ENCODE results near the gene TM2D1. TPM values are rescaled to one million over a fixed set of nuclear protein-coding genes. Genes with fewer than 3 reads are reported as not detected.

TM2D1 gene
- total and polyA plus RNA-seq, 2 experiments from 2014 or later = 91.3 to 101 TPM

DNA sequence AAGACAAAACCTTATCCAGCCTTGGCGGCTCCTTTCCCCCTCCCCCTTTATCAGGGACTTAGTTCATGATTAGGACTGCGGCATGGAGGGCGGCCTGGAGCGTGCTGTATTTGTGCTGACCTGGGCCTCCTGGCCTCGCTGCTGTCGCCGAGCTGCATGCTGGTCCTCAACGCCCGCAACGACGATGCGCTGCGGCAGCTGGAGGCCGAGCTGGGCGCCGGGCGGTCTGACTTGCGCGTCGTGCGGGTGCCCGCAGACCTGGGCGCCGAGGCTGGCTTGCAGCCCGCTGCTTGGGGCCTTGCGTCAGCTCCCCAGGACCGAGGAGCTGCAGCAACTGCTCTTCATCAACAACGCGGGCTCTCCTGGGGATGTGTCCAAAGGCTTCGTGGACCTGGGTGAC lies 70.9 kb downstream of the TM2D1 start:
- Histone ChIP-seq H3K36me3 (replicated peaks; ENCODE audit: insufficient read depth, low read depth) (no peaks in the 10 kb centered on the region), H3K27me3 (no peaks in the 10 kb centered on the region), H2AFZ (no peak overlapping the region), H3K4me1 (ENCODE audit: insufficient read depth) (no peaks in the 10 kb centered on the region), H3K9me3 (ENCODE audit: low read depth) (no peaks in the 10 kb centered on the region), H3K9me2 (replicated peaks; ENCODE audit: insufficient read depth) (no peaks in the 10 kb centered on the region), H3K4me3 (no peak overlapping the region), H3K79me2 (no peaks in the 10 kb centered on the region), H4K20me1 (ENCODE audit: insufficient read depth, poor library complexity, severe bottlenecking) (no peaks in the 10 kb centered on the region), H3K27ac (no peak overlapping the region), H3K4me2 (no peak overlapping the region)
- 98% methylated on average over 29 of the region's 30 CpGs for WGBS (ENCODE audit: low lambda C conversion rate, missing lambda C conversion rate)
- no peak for DNase-seq (ENCODE audit: low spot score)
- TF ChIP-seq EZH2phosphoT487 (IDR thresholded peaks at IDR 0.05; ENCODE audit: low read depth, severe bottlenecking, unreplicated experiment) = no peak
- no peak for TF ChIP-seq CTCF (IDR thresholded peaks at IDR 0.05; ENCODE audit: poor library complexity)
- TF ChIP-seq EZH2 (IDR thresholded peaks at IDR 0.05; ENCODE audit: borderline replicate concordance) = no peak

GRCh38 chr1:61648983-61649742 lies 75.8 kb downstream of the TM2D1 start:
- no peaks in the 10 kb centered on the region for H3K9me3 ChIP-seq (ENCODE audit: low read depth)
- no peak overlapping the region for H2AFZ ChIP-seq
- no peaks in the 10 kb centered on the region for H3K27me3 ChIP-seq
- no peaks in the 10 kb centered on the region for H3K36me3 ChIP-seq (replicated peaks; ENCODE audit: insufficient read depth, low read depth)
- H3K9me2 ChIP-seq (replicated peaks; ENCODE audit: insufficient read depth) = no peaks in the 10 kb centered on the region
- H3K4me1 ChIP-seq (ENCODE audit: insufficient read depth) = peaks cover 5% of the 10 kb centered on the region
- DNase-seq (ENCODE audit: low spot score) = no peak
- H3K4me2 ChIP-seq = no peak overlapping the region
- TF ChIP-seq EZH2 (IDR thresholded peaks at IDR 0.05; ENCODE audit: borderline replicate concordance) = no peak
- no peak for TF ChIP-seq CTCF (IDR thresholded peaks at IDR 0.05; ENCODE audit: poor library complexity)
- H3K79me2 ChIP-seq = no peaks in the 10 kb centered on the region
- no peak overlapping the region for H3K27ac ChIP-seq
- no peaks in the 10 kb centered on the region for H4K20me1 ChIP-seq (ENCODE audit: insufficient read depth, poor library complexity, severe bottlenecking)
- WGBS (ENCODE audit: low lambda C conversion rate, missing lambda C conversion rate) = 88% methylated on average over 5 of the region's 5 CpGs
- no peak overlapping the region for H3K4me3 ChIP-seq

DNA sequence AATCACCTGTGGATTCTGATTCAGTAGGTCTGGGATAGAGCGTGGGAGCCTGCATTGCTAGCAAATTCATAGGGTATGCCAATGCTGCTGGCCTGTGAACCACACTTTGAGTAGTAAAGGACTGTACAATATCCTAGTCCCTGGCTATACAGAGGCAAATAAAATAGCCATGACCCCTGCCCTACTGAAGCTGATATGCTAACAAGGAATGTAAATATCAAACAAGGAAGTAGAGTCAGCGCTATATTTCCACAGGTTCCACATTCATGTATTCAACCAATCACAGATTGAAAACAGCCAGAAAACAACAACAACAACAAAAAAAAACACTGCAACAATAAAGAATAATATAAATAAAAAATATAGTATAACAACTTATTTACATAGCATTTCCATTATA lies 77.8 kb downstream of the TM2D1 start:
- Histone ChIP-seq H3K36me3 (replicated peaks; ENCODE audit: insufficient read depth, low read depth) (no peaks in the 10 kb centered on the region), H3K27me3 (no peaks in the 10 kb centered on the region), H2AFZ (no peak overlapping the region), H3K4me3 (no peak overlapping the region), H3K27ac (no peak overlapping the region), H3K9me2 (replicated peaks; ENCODE audit: insufficient read depth) (no peaks in the 10 kb centered on the region), H3K4me2 (no peak overlapping the region), H3K79me2 (no peaks in the 10 kb centered on the region), H3K9me3 (ENCODE audit: low read depth) (no peaks in the 10 kb centered on the region), H4K20me1 (ENCODE audit: insufficient read depth, poor library complexity, severe bottlenecking) (no peaks in the 10 kb centered on the region), H3K4me1 (ENCODE audit: insufficient read depth) (peaks cover 5% of the 10 kb centered on the region)
- DNase-seq (ENCODE audit: low spot score) = no peak
- WGBS (ENCODE audit: low lambda C conversion rate, missing lambda C conversion rate) = 89% methylated on average over 2 of the region's 2 CpGs
- TF ChIP-seq EZH2 (IDR thresholded peaks at IDR 0.05; ENCODE audit: borderline replicate concordance) (no peak), EZH2phosphoT487 (IDR thresholded peaks at IDR 0.05; ENCODE audit: low read depth, severe bottlenecking, unreplicated experiment) (no peak), CTCF (IDR thresholded peaks at IDR 0.05; ENCODE audit: poor library complexity) (no peak)
